Parathyroid adenoma (tissue), 2 donors: ENCODE results near the gene OBP2B.
"Not testable (repeated sequence)": the region's sequence is repeated elsewhere in the genome, so short reads cannot be mapped to it uniquely, and the experiment has no call there.

Source experiments
- H2AFZ ChIP-seq: fragments of 300-600 bp; sonication (generic); one replicate; pipeline ENCODE4 v1.7.0; 2017; ENCODE audit warnings: antibody characterized with exemption, mild to moderate bottlenecking
- H3K27ac ChIP-seq: fragments of 300-600 bp; sonication (generic); one replicate; pipeline ENCODE4 v1.7.0; 2017
- H3K27me3 ChIP-seq: fragments of 300-600 bp; sonication (generic); one replicate; pipeline ENCODE4 v1.7.0; 2017; ENCODE audit warnings: low read length; ENCODE audit not compliant: control insufficient read depth, insufficient read depth
- H3K36me3 ChIP-seq: fragments of 300-600 bp; sonication (generic); one replicate; pipeline ENCODE4 v1.7.0; 2017; ENCODE audit warnings: low read length; ENCODE audit not compliant: control insufficient read depth, insufficient read depth
- H3K4me1 ChIP-seq: fragments of 300-600 bp; sonication (generic); one replicate; pipeline ENCODE4 v1.7.0; 2017; ENCODE audit warnings: control low read depth
- H3K4me2 ChIP-seq: fragments of 300-600 bp; sonication (generic); one replicate; pipeline ENCODE4 v1.7.0; 2017; ENCODE audit warnings: low read length
- H3K4me3 ChIP-seq: fragments of 300-600 bp; sonication (generic); one replicate; pipeline ENCODE4 v1.7.0; 2017; ENCODE audit warnings: low read depth, low read length
- H3K79me2 ChIP-seq: fragments of 300-600 bp; sonication (generic); one replicate; pipeline ENCODE4 v1.7.0; 2017; ENCODE audit warnings: control low read depth
- H3K9ac ChIP-seq: fragments of 300-600 bp; sonication (generic); one replicate; pipeline ENCODE4 v1.7.0; 2017; ENCODE audit warnings: mild to moderate bottlenecking
- H3K9me3 ChIP-seq: fragments of 300-600 bp; sonication (generic); one replicate; pipeline ENCODE4 v1.7.0; 2017; ENCODE audit warnings: low read length; ENCODE audit not compliant: control insufficient read depth
- CTCF ChIP-seq: fragments of 300-600 bp; sonication (generic); IDR thresholded peaks from one replicate; pipeline ENCODE4 v1.7.0; 2017; ENCODE audit warnings: antibody characterized with exemption, mild to moderate bottlenecking
- donor health status: primary hyperparathyroidism.

OBP2B gene

GRCh38 chr9:133225171-133226011 is 16.3 kb upstream of the OBP2B start:
- no peak overlapping the region for H3K27ac ChIP-seq
- no peak overlapping the region for H3K9ac ChIP-seq
- no peaks in the 10 kb centered on the region for H3K36me3 ChIP-seq
- no peaks in the 10 kb centered on the region for H3K27me3 ChIP-seq
- no peaks in the 10 kb centered on the region for H3K9me3 ChIP-seq
- H3K4me2 ChIP-seq, result no peak overlapping the region
- no peaks in the 10 kb centered on the region for H3K4me1 ChIP-seq
- no peak for TF ChIP-seq CTCF
- H3K4me3 ChIP-seq, result no peak overlapping the region
- H2AFZ ChIP-seq, result no peak overlapping the region
- no peaks in the 10 kb centered on the region for H3K79me2 ChIP-seq

- Histone ChIP-seq H3K27me3 (no peaks in the 10 kb centered on the region), H3K36me3 (no peaks in the 10 kb centered on the region), H3K9me3 (no peaks in the 10 kb centered on the region)
Observed at GRCh38 chr9:133224762-133225161, 15.7 kb upstream of the OBP2B start.

GRCh38 chr9:133223159-133223756 is 14.2 kb upstream of the OBP2B start:
- not testable (repeated sequence) for H3K4me3 ChIP-seq

More at GRCh38 chr9:133224762-133225161, 15.7 kb upstream of the OBP2B start:
- no peak overlapping the region for H2AFZ ChIP-seq
- no peak overlapping the region for H3K9ac ChIP-seq
- no peak overlapping the region for H3K4me2 ChIP-seq
- H3K79me2 ChIP-seq, result no peaks in the 10 kb centered on the region
- no peak overlapping the region for H3K27ac ChIP-seq
- TF ChIP-seq CTCF, result no peak
- no peak overlapping the region for H3K4me3 ChIP-seq
- H3K4me1 ChIP-seq, result no peaks in the 10 kb centered on the region

DNA sequence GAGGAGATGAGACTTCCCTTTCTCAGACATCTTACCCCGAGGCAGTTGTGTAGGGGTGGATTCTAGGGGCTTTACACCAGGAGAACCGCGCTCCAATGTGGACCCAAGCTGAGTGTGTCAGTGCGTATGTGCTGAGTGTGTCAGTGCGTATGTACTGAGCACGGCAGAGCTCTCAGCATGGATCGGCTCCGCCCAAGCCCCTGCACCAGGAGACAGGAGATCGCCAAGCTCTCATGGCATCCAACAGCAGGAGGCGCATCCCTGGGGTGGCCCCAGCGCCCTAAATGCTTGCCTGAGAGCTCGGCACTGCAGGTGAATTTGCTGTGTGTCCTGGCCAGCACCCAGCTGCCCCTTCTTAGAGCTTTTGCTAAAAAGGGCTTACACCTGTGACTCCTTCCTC is 12.9 kb upstream of the OBP2B start:
- H3K9me3 ChIP-seq, H3K27me3 ChIP-seq, H3K4me3 ChIP-seq: not testable (repeated sequence)

More at GRCh38 chr9:133223159-133223756, 14.2 kb upstream of the OBP2B start:
- H3K79me2 ChIP-seq, H2AFZ ChIP-seq, H3K9ac ChIP-seq, H3K27ac ChIP-seq, H3K36me3 ChIP-seq, H3K4me2 ChIP-seq, H3K9me3 ChIP-seq, H3K4me1 ChIP-seq, H3K27me3 ChIP-seq: not testable (repeated sequence)

DNA sequence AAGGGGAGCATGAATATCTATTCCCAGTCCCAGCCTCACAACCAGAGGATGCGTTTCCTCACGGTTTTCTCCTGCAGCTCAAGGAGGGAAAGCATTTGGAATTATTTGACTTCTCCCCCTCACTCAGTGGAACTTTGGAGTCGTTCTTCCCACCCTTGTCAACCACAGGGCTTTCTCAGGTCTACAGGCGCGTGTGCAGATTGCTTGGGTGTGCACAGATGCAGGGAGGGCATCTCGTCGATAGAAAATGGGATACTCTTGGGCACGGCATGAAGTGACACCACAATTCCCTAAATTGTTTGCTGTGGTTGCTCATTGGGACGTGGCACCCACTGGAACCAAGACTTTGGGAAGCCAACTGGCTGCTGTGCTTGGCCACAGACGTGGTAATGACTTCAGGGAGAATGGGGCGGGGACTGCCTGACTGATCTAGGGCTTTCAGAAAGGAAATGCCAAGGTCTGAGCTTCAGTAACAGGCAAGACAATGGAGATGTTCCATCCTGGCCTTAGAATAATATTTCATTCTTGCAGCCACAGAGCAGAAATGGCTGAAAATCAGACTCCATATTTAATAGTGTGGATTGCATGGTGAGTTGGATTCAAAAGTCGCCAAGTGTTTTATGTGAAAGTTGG is 12.2 kb upstream of the OBP2B start:
- Histone ChIP-seq H3K9ac (no peak overlapping the region), H3K27me3 (no peaks in the 10 kb centered on the region), H3K4me2 (no peak overlapping the region), H3K36me3 (no peaks in the 10 kb centered on the region), H3K4me3 (no peak overlapping the region), H3K27ac (no peak overlapping the region), H3K79me2 (no peaks in the 10 kb centered on the region), H3K4me1 (no peaks in the 10 kb centered on the region), H2AFZ (no peak overlapping the region), H3K9me3 (no peaks in the 10 kb centered on the region)
- TF ChIP-seq CTCF, result no peak

More for the DNA sequence above, 12.9 kb upstream of the OBP2B start:
- H3K9ac ChIP-seq, H3K36me3 ChIP-seq, H3K79me2 ChIP-seq, H3K4me2 ChIP-seq, H2AFZ ChIP-seq, H3K4me1 ChIP-seq, H3K27ac ChIP-seq: not testable (repeated sequence)

- H3K4me1 ChIP-seq, H3K27ac ChIP-seq, H3K36me3 ChIP-seq, H3K27me3 ChIP-seq, H3K4me3 ChIP-seq, H2AFZ ChIP-seq, H3K4me2 ChIP-seq, H3K9ac ChIP-seq, H3K9me3 ChIP-seq, H3K79me2 ChIP-seq: not testable (repeated sequence)
Observed at GRCh38 chr9:133218049-133218975, 9.3 kb upstream of the OBP2B start.

GRCh38 chr9:133217333-133217988 is 8.4 kb upstream of the OBP2B start:
- not testable (repeated sequence) for H3K4me1 ChIP-seq, H3K27me3 ChIP-seq, H3K4me2 ChIP-seq, H3K9ac ChIP-seq, H3K79me2 ChIP-seq, H3K9me3 ChIP-seq, H3K4me3 ChIP-seq, H3K36me3 ChIP-seq, H3K27ac ChIP-seq, H2AFZ ChIP-seq
